B cell (primary cell): Measurements from ENCODE around the gene NEK6. TPM values are rescaled to one million over a fixed set of nuclear protein-coding genes. Genes with fewer than 3 reads are reported as not detected.

ENCODE experiments used
- ATAC-seq: fragments of 200-7000 bp; cut with Tn5 transposase; one replicate; pipeline ENCODE4 v1.10.0; 2021; ENCODE audit warnings: low read depth, mild to moderate bottlenecking, moderate number of reproducible peaks, moderate library complexity
- CTCF ChIA-PET: fragments of 350-600 bp; sonication (Branson Sonifier 250); formaldehyde crosslinking; loops from one replicate; lab custom pipeline; 2021; ENCODE audit warnings: antibody characterized with exemption, inconsistent platforms; lab: Charles Lee
- POLR2A ChIA-PET: fragments of 350-600 bp; sonication (Branson Sonifier 250); formaldehyde crosslinking; loops from one replicate; lab custom pipeline; 2021; ENCODE audit warnings: antibody characterized with exemption; lab: Charles Lee
- DNase-seq: peaks from one replicate; pipeline ENCODE4 v3.0.0; 2013
- H2AFZ ChIP-seq: 2 replicates; pipeline ENCODE4 v1.6.1; 2012; ENCODE audit warnings: mild to moderate bottlenecking, low read depth, low read length; ENCODE audit not compliant: insufficient read depth, poor library complexity, severe bottlenecking
- H3K27ac ChIP-seq, 2 donors: 1 replicate in 1 of 2; 2 replicates in 1 of 2; pipeline ENCODE4 v1.5.1; 2012 to 2013; ENCODE audit warnings: low read length in 2 of 2, mild to moderate bottlenecking in 2 of 2, moderate library complexity in 1 of 2
- H3K27me3 ChIP-seq, 4 experiments: fragments of 200-600 bp in 1 of 4; sonication (generic) in 1 of 4; replicated peaks in 1 of 4; 1 replicate in 2 of 4; 2 replicates in 2 of 4; pipeline versions ENCODE4 v1.6.1 to v1.7.0; 2013 to 2016; ENCODE audit warnings: low read length in 3 of 4, mild to moderate bottlenecking in 2 of 4, mixed read lengths in 1 of 4, moderate library complexity in 1 of 4; ENCODE audit not compliant: insufficient read depth in 4 of 4, control insufficient read depth in 3 of 4; ENCODE audit errors: control extremely low read depth in 1 of 4
- H3K36me3 ChIP-seq, 2 experiments: replicated peaks in 1 of 2; 1 replicate in 1 of 2; 2 replicates in 1 of 2; pipeline versions ENCODE4 v1.6.1 to v1.7.1; 2013; ENCODE audit warnings: low read length in 1 of 2; ENCODE audit not compliant: insufficient read depth in 2 of 2, control insufficient read depth in 1 of 2; ENCODE audit errors: control extremely low read depth in 1 of 2, extremely low read depth in 1 of 2
- H3K4me1 ChIP-seq, 2 donors: fragments of 200-600 bp in 1 of 2; sonication (generic) in 1 of 2; 1 replicate in 1 of 2; 2 replicates in 1 of 2; pipeline versions ENCODE4 v1.5.1 to v1.6.1; 2013 to 2017; ENCODE audit warnings: low read length in 2 of 2; ENCODE audit not compliant: control insufficient read depth in 2 of 2, insufficient read depth in 2 of 2
- H3K4me2 ChIP-seq: replicated peaks from 2 replicates; pipeline ENCODE3; 2012; ENCODE audit warnings: mild to moderate bottlenecking, low read depth, low read length; ENCODE audit not compliant: poor library complexity, severe bottlenecking
- H3K4me3 ChIP-seq, 5 experiments: fragments of 200-600 bp in 1 of 5; sonication (generic) in 1 of 5; 1 replicate in 3 of 5; 2 replicates in 2 of 5; pipeline versions ENCODE4 v1.5.1 to v1.7.0; 2011 to 2016; ENCODE audit warnings: low read length in 4 of 5, mild to moderate bottlenecking in 4 of 5, low read depth in 2 of 5, control low read depth in 1 of 5, moderate library complexity in 1 of 5; ENCODE audit not compliant: insufficient read depth in 1 of 5; ENCODE audit errors: control extremely low read depth in 1 of 5, extremely low read depth in 1 of 5
- H3K79me2 ChIP-seq: fragments of 200-600 bp; sonication (generic); one replicate; pipeline ENCODE4 v1.6.0; 2016; ENCODE audit warnings: low read length; ENCODE audit not compliant: control insufficient read depth, insufficient read depth
- H3K9ac ChIP-seq: fragments of 200-600 bp; sonication (generic); 2 replicates; pipeline ENCODE4 v1.6.1; 2017; ENCODE audit warnings: mild to moderate bottlenecking, low read length, moderate library complexity
- H3K9me3 ChIP-seq, 3 donors: one replicate each; pipeline versions ENCODE4 v1.6.1 to v1.7.1; 2013; ENCODE audit warnings: low read length in 2 of 3; ENCODE audit not compliant: control insufficient read depth in 2 of 3, insufficient read depth in 1 of 3; ENCODE audit errors: control extremely low read depth in 1 of 3
- H4K20me1 ChIP-seq: 2 replicates; pipeline ENCODE4 v1.6.0; 2012; ENCODE audit warnings: mild to moderate bottlenecking, low read length; ENCODE audit not compliant: insufficient read depth, control insufficient read depth, poor library complexity, severe bottlenecking
- H3K27ac Mint-ChIP-seq: one replicate; pipeline ENCODE4 v1.8.0; 2021; ENCODE audit warnings: mixed read lengths
- H3K27me3 Mint-ChIP-seq: one replicate; pipeline ENCODE4 v1.8.0; 2021; ENCODE audit warnings: mixed read lengths
- H3K4me1 Mint-ChIP-seq: one replicate; pipeline ENCODE4 v1.8.0; 2021; ENCODE audit warnings: mixed read lengths
- H3K4me3 Mint-ChIP-seq: one replicate; pipeline ENCODE4 v1.8.0; 2021; ENCODE audit warnings: mixed read lengths
- H3K9me3 Mint-ChIP-seq: one replicate; pipeline ENCODE4 v1.8.0; 2022; ENCODE audit warnings: mixed read lengths; ENCODE audit not compliant: insufficient read depth
- CTCF ChIP-seq: fragments of 200-600 bp; IDR thresholded peaks from one replicate; pipeline ENCODE4 v1.8.0; 2022; ENCODE audit warnings: antibody characterized with exemption, mild to moderate bottlenecking
- EZH2 ChIP-seq: IDR thresholded peaks from 2 replicates; pipeline ENCODE4 v1.6.1; 2012; ENCODE audit warnings: borderline replicate concordance, low read depth, mild to moderate bottlenecking, moderate library complexity, low read length; ENCODE audit not compliant: insufficient read depth, poor library complexity, severe bottlenecking
- WGBS: methylation state at CpG from one replicate; pipeline ENCODE4 v1.1.5; 2013; ENCODE audit warnings: missing lambda C conversion rate; ENCODE audit not compliant: insufficient coverage; 5-methylcytosine and 5-hydroxymethylcytosine counted together
- intact Hi-C: fragments of 100-400 bp; cut with micrococcal nuclease; formaldehyde crosslinking; loops from one replicate; pipeline ENCODE4 v1.10.0; 2022
- polyA plus RNA-seq: library from polyadenylated mRNA; depleted of rRNA; stranded (reverse); fragments of >200 nt; gene quantifications from 2 replicates; pipeline ENCODE4 v1.2.3, GENCODE V29; 2012
- total RNA-seq, 2 donors: library from RNA; stranded (reverse); fragments of 120-200 nt in 1 of 2; gene quantifications; 1 replicate in 1 of 2; 2 replicates in 1 of 2; pipeline versions ENCODE4 v1.2.3 to v1.2.4, GENCODE V29; 2013 to 2022

NEK6 gene
- total and polyA plus RNA-seq, 2 donors (not counting 1 experiment from before 2014, with no cell fraction given), result 40.0 to 63.1 TPM

GRCh38 chr9:124361128-124361527 lies 103.4 kb downstream of the NEK6 start:
- Histone ChIP-seq H3K4me3 (no peak overlapping the region), H3K4me2 (no peak overlapping the region), H3K36me3 (peaks cover 0 to 33% of the 10 kb centered on the region in 2 experiments), H3K27me3 (no peaks in the 10 kb centered on the region), H3K9ac (no peak overlapping the region), H3K4me1 (no peaks in the 10 kb centered on the region), H3K27ac (no peak overlapping the region), H4K20me1 (peaks cover 90% of the 10 kb centered on the region), H3K9me3 (no peaks in the 10 kb centered on the region), H3K79me2 (peaks cover 76% of the 10 kb centered on the region), H2AFZ (no peak overlapping the region)
- H3K27me3 Mint-ChIP-seq, result no peaks in the 10 kb centered on the region
- H3K27ac Mint-ChIP-seq, result no peak overlapping the region
- H3K4me1 Mint-ChIP-seq, result peaks cover 8% of the 10 kb centered on the region
- ATAC-seq (no peak), DNase-seq (no peak)
- WGBS, result 100% methylated on average over 6 of the region's 8 CpGs
- intact Hi-C loops, result no loop called here
- CTCF ChIA-PET, result interaction anchor here (0.5 to 2.1 kb wide), 2 partner anchors 225 to 234 kb away, joined by 3 to 9 read pairs; no protein-coding TSS in a partner anchor
- H3K9me3 Mint-ChIP-seq, result no peaks in the 10 kb centered on the region
- no peak for TF ChIP-seq EZH2
- TF ChIP-seq CTCF, result no peak
- POLR2A ChIA-PET, result no interaction called here
- no peak overlapping the region for H3K4me3 Mint-ChIP-seq

DNA sequence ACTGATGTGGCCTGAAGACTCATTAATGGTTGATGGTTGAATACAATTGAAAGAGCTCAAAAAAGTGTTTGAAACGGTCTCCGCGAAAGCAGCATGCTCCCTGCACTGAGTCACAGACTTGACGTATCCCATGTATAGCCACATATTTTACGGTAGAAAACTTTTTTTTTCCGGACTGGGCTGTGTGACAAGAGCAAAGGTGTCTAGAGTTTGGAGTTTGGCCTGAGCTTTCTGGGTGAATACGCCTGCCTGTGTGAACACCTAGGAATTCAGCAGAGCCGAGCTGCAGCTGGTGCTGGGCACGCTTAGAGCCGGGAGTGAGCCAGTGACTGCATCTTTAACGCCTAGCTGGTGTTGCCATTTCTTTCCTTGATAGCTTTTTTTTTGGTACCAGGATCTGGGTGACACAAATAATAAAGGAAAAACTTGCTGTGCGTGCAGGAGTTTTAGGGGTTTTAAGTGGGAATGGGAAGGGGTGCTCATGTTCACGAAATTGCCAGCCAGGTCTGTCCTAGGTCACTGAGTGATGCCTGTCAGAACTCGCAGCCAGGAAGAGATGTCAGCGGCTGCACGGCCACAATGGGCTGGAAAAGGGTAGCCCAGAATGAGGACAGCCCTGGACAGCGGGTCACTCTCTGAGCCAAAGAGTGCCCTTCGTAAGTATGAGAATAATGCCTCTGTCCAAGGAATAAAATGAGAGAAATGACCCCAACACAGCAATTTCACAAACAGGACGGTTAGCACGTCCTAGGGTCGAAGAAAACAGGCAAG lies 105.8 kb downstream of the NEK6 start:
- H3K4me1 Mint-ChIP-seq, result peaks cover 8% of the 10 kb centered on the region
- ATAC-seq, result no peak
- TF ChIP-seq EZH2, result no peak
- no peak for TF ChIP-seq CTCF

More for the DNA sequence above, 105.8 kb downstream of the NEK6 start:
- no peaks in the 10 kb centered on the region for H3K27me3 ChIP-seq
- no peaks in the 10 kb centered on the region for H3K4me1 ChIP-seq
- H3K27ac Mint-ChIP-seq, result no peak overlapping the region
- no peak overlapping the region for H3K4me2 ChIP-seq
- 98% methylated on average over 16 of the region's 21 CpGs for WGBS
- ChIA-PET POLR2A (no interaction called here), CTCF (interaction anchor here (2.1 kb wide), 1 partner anchor 237 kb away, joined by 9 read pairs; no protein-coding TSS in a partner anchor)
- H3K4me3 ChIP-seq, result no peak overlapping the region
- no peaks in the 10 kb centered on the region for H3K27me3 Mint-ChIP-seq
- intact Hi-C loops, result no loop called here
- H3K27ac ChIP-seq, result no peak overlapping the region
- H3K9me3 Mint-ChIP-seq, result no peaks in the 10 kb centered on the region
- peaks cover 86% of the 10 kb centered on the region for H3K79me2 ChIP-seq
- DNase-seq, result no peak
- H3K4me3 Mint-ChIP-seq, result no peak overlapping the region
- H4K20me1 ChIP-seq, result peaks cover 81% of the 10 kb centered on the region
- no peak overlapping the region for H3K9ac ChIP-seq
- H3K36me3 ChIP-seq, result peaks cover 0 to 22% of the 10 kb centered on the region in 2 experiments
- H3K9me3 ChIP-seq, result no peaks in the 10 kb centered on the region
- no peak overlapping the region for H2AFZ ChIP-seq
